Measurements from ENCODE around the gene NPTX1. TPM values are rescaled to one million over a fixed set of nuclear protein-coding genes. Genes with fewer than 3 reads are reported as not detected.

NPTX1 gene
- total RNA-seq, 2 donors from 2014 or later: 0.56 to 0.68 TPM

DNA sequence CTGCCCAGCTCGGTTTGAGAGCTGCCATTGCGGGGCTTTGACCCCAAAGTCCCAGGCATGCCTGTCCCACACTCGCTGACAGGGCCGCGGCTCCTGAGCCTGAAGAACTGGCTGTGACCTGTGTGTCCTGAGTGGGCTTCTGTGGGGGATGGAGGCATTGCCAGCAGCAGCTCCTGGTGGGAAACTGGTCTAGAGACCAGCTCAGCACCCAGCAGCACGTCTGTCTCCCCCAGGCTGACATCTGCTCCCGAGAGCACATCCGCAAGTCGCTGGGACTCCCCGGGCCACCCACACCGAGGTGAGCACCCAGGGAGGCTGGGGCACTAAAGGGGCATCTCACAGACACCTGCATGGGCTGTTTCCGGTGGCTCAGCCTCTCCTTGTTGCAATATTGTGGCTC, 48.0 kb downstream of the NPTX1 start:
- Histone ChIP-seq H3K4me1 (ENCODE audit: control insufficient read depth in 1 of 2, low read depth in 2 of 2) (peaks cover 2 to 6% of the 10 kb centered on the region in 2 donors), H3K27ac (no peak overlapping the region), H3K4me3 (no peak overlapping the region), H3K9me3 (no peaks in the 10 kb centered on the region), H3K27me3 (replicated peaks; ENCODE audit: insufficient read depth) (no peaks in the 10 kb centered on the region), H3K36me3 (peaks cover 6% of the 10 kb centered on the region)
- DNase-seq (ENCODE audit: low spot score) (no peak), ATAC-seq (ENCODE audit: insufficient number of reproducible peaks, low FRiP score, low read depth) (no peak)
- TF ChIP-seq CTCF (IDR thresholded peaks at IDR 0.05): no peak

- H3K27ac ChIP-seq: no peak overlapping the region
- no peak for DNase-seq (ENCODE audit: low spot score)
- no peaks in the 10 kb centered on the region for H3K9me3 ChIP-seq
- ATAC-seq (ENCODE audit: insufficient number of reproducible peaks, low FRiP score, low read depth): no peak
- peaks cover 6% of the 10 kb centered on the region for H3K36me3 ChIP-seq
- TF ChIP-seq CTCF (IDR thresholded peaks at IDR 0.05): no peak
- no peak overlapping the region for H3K4me3 ChIP-seq
- no peaks in the 10 kb centered on the region for H3K27me3 ChIP-seq (replicated peaks; ENCODE audit: insufficient read depth)
- peaks cover 6 to 10% of the 10 kb centered on the region in 2 donors for H3K4me1 ChIP-seq (ENCODE audit: control insufficient read depth in 1 of 2, low read depth in 2 of 2)
Observed at GRCh38 chr17:80427366-80428282, 48.8 kb downstream of the NPTX1 start.

GRCh38 chr17:80426671-80427326, 49.6 kb downstream of the NPTX1 start:
- ATAC-seq (ENCODE audit: insufficient number of reproducible peaks, low FRiP score, low read depth): peak; percentile 26
- Histone ChIP-seq H3K4me1 (ENCODE audit: control insufficient read depth in 1 of 2, low read depth in 2 of 2) (peaks cover 6 to 10% of the 10 kb centered on the region in 2 donors), H3K27me3 (replicated peaks; ENCODE audit: insufficient read depth) (no peaks in the 10 kb centered on the region), H3K27ac (no peak overlapping the region), H3K9me3 (no peaks in the 10 kb centered on the region), H3K4me3 (no peak overlapping the region), H3K36me3 (peaks cover 6% of the 10 kb centered on the region)
- DNase-seq (ENCODE audit: low spot score): no peak
- TF ChIP-seq CTCF (IDR thresholded peaks at IDR 0.05): peak; percentile 98

- ATAC-seq (ENCODE audit: insufficient number of reproducible peaks, low FRiP score, low read depth) (no peak), DNase-seq (ENCODE audit: low spot score) (no peak)
- Histone ChIP-seq H3K36me3 (peaks cover 6% of the 10 kb centered on the region), H3K9me3 (no peaks in the 10 kb centered on the region), H3K27ac (no peak overlapping the region), H3K27me3 (replicated peaks; ENCODE audit: insufficient read depth) (no peaks in the 10 kb centered on the region), H3K4me1 (ENCODE audit: control insufficient read depth in 1 of 2, low read depth in 2 of 2) (peaks cover 6 to 10% of the 10 kb centered on the region in 2 donors), H3K4me3 (no peak overlapping the region)
- no peak for TF ChIP-seq CTCF (IDR thresholded peaks at IDR 0.05)
Observed at GRCh38 chr17:80425835-80426426, 50.5 kb downstream of the NPTX1 start.

Measured in thoracic aorta (tissue), 2 donors.